NCI-H146 treated with DMSO at 0.1 percent for 48 hours (cell line): Measurements from ENCODE around the gene CACNA2D1.
"Not testable (repeated sequence)": the region's sequence is repeated elsewhere in the genome, so short reads cannot be mapped to it uniquely, and the experiment has no call there.

ENCODE experiments used
- DNase-seq: peaks from one replicate; lab custom pipeline; 2025; ENCODE audit not compliant: unreplicated experiment; lab: John Stamatoyannopoulos, UW

CACNA2D1 gene

DNA sequence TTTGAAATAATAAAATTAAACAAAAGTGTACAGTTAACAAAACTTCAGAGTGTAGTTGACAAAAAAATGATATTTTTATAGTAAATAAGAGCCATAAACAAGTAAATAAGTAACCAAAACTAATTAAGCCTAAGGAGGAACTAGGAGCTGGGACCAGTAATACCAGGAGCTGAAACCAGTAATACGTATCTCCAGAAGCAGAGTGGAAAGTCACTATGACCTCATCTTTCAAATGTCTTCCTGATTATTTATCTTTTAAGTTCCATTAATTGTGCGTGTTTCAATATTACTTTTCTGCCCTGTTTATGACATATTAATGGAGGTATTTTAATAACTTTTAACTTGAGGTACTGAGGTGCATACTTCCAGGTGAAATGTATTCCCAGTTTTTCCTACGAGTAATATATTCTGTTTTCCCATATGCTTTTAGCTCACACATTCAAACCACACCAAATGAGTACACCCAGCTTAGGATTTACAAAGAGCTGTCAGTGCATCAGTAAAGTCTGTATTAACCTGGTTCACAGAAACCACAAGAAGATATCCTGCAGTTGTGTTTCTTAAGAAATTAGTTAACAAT is 390.0 kb downstream of the CACNA2D1 start:
- no peak for DNase-seq

GRCh38 chr7:82051601-82052000 is 392.0 kb downstream of the CACNA2D1 start:
- peak; percentile 10 for DNase-seq

GRCh38 chr7:82050792-82051191 is 392.8 kb downstream of the CACNA2D1 start:
- no peak for DNase-seq

DNA sequence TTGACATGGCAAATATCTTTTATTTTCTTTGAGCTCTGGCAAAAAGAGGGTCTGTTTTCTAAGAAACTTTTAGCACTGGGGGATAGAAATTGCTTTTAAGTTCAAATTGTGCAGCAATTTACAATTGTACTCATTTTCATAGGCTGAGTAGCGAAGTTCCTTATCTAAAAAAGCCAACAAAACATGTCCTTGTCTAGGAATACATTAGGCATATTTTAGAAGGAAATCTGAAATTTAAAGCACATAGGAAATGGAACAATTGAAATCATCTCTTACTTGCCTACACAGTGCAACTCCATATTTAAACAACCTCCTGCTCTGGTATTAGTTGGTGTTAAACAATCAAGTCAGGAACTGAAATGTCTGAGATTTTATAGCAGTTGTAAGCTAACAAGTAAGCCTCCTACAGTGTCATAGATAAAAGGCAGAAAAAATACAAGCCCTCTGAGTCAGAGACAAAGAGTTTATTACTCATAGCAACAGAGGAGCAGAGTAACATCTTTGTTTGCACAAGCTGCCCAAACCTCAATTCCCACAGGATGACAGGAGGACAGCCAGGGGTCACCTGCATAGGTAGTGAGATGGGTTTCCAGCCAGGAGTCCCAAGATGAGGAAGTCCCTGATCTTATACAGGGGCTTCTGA is 393.6 kb downstream of the CACNA2D1 start:
- DNase-seq, result peak; percentile 65

- DNase-seq, result no peak
Measured at GRCh38 chr7:82049442-82049841, 394.1 kb downstream of the CACNA2D1 start.

- peak; percentile 15 for DNase-seq
Measured at GRCh38 chr7:82044497-82045080, 399.0 kb downstream of the CACNA2D1 start.

- no peak for DNase-seq
Measured at GRCh38 chr7:82039621-82040020, 404.0 kb downstream of the CACNA2D1 start.

DNA sequence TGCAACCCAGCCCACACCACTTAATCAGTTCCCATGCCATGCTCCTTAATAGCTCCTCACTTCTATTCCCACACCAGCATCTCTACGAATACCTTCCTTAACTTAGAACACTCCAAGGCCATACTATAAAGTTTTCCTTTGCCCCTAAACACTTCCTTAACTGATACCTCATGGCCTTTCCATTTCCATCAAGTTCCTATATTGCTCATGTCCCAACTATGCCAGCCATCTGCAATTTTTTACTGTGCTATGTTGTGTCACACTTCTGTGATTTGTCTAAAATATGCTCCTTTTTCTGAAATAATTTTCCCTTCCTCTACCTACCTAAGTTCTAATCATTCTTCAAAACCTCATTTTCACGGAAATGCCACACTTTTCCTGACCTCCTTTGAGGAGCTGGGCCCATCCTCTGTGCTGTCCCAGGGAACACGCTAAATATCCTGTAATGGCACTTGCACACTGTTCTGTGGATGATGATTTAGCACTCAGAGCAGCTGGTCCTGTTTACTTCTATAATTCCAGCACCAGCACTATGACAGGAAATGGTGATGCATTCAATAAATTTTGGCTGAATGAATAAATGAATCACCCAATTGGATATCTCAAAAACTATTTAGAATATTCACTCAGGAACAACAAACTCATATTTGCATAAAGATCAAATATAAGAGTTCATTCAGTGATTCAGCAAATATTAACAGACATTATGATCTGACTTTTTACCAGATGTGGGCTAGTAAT is 407.3 kb downstream of the CACNA2D1 start:
- DNase-seq, result no peak

- DNase-seq, result no peak
Measured at GRCh38 chr7:82035456-82035855, 408.1 kb downstream of the CACNA2D1 start.

- DNase-seq, result no peak
Measured at GRCh38 chr7:82032901-82033300, 410.7 kb downstream of the CACNA2D1 start.

- no peak for DNase-seq
Measured at GRCh38 chr7:82029236-82029913, 414.2 kb downstream of the CACNA2D1 start.

DNA sequence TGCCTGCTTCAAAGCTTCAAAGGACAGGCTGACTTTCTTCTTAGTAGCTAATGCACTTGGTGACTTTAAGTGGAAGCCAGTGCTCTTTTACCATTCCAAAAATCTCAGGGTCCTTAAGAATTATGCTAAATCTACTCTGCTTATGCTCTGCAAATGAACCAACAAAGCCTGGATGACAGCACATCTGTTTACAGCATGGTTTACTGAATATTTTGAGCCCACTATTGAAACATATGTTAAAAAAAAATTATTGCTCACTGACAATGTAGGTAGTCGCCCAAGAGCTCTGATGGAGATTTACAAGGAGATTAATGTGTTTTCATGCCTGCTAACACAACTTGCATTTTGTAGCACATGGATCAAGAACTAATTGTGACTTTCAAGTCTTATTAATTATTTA is 415.5 kb downstream of the CACNA2D1 start:
- DNase-seq, result no peak

DNA sequence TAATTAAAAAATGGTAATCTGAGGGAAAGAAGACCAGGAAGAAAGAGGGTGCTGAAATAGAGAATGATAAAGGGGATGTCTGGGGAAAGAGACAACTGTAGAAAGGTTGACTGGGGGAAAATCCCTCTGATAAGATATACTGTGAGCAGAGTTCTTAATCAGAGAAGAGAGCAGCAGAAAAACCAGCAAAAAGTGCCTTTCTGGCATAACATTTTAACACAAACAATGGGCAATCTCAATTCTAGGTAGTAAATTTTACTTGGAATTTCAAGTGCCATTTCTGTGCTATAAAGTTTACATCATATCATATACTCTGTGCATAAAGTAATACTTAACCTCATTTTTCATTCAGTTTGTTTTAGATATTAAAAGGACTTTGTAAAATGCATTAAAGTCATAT is 421.9 kb downstream of the CACNA2D1 start:
- no peak for DNase-seq

- DNase-seq, result no peak
Measured at GRCh38 chr7:82021036-82021435, 422.5 kb downstream of the CACNA2D1 start.

GRCh38 chr7:82019551-82020475 is 423.8 kb downstream of the CACNA2D1 start:
- DNase-seq, result no peak

- no peak for DNase-seq
Measured at GRCh38 chr7:82018226-82018625, 425.4 kb downstream of the CACNA2D1 start.

GRCh38 chr7:82017334-82017943 is 426.1 kb downstream of the CACNA2D1 start:
- no peak for DNase-seq

DNA sequence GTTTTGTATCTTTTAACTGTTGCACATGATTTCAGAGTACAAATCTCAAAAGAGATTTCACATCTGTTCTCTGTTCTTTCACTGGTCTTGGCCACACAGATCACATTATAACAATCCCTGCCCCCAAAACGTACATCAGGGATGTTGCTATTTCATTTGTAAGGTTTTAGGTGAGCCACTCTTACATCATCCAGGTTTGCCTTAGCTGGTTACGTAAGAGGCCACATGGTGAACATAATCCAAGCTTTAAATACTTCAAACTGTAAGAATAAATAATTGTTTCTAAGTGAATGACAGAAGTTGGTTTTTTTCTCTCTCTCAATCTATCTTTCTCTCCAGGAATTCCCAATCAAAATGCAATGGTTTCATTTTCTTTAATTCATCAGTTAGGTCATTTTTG is 427.8 kb downstream of the CACNA2D1 start:
- DNase-seq, result no peak

GRCh38 chr7:82014574-82014973 is 429.0 kb downstream of the CACNA2D1 start:
- DNase-seq, result not testable (repeated sequence)

DNA sequence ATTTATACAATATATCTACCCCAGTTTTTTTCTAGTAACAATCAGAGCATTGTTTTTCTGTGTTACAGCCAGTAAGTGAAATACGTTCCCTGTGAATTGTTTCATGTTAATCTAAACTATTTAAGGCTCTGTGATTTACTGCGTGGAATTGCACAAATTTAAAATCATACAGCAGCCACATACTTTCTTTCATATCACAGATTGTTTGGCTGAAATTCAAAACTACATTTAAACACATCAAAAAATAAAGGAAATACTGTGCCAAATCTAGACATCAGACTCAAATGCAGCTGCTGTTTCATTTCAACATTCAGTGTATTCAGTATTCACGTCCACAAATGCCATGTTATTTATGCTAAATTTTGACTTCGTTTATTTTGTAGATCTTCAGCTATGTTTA is 431.1 kb downstream of the CACNA2D1 start:
- DNase-seq, result no peak
